HT1080 (cell line): Measurements from ENCODE around the gene DACT2. TPM values are rescaled to one million over a fixed set of nuclear protein-coding genes. Genes with fewer than 3 reads are reported as not detected.
"Not testable (repeated sequence)": the region's sequence is repeated elsewhere in the genome, so short reads cannot be mapped to it uniquely, and the experiment has no call there.

Source experiments
- DNase-seq: peaks from one replicate; pipeline ENCODE4 v3.0.0-alpha.2; 2015; ENCODE audit warnings: low read depth
- total RNA-seq: library from RNA; depleted of rRNA; stranded (reverse); fragments of >200 nt; shearing (Covaris generic); gene quantifications from 2 replicates; pipeline ENCODE4 v1.2.3, GENCODE V29; 2014

The DACT2 gene
- total RNA-seq, 1 experiment from 2014 or later, result not detected

GRCh38 chr6:168322966-168323365 is 3.4 kb upstream of the DACT2 start:
- DNase-seq, result no peak

GRCh38 chr6:168320634-168321033 is 1.1 kb upstream of the DACT2 start:
- no peak for DNase-seq

GRCh38 chr6:168318579-168319278 is 848 bp downstream of the DACT2 start:
- no peak for DNase-seq

GRCh38 chr6:168318090-168318489 is 1.5 kb downstream of the DACT2 start:
- no peak for DNase-seq

- no peak for DNase-seq
These were observed 4.0 kb downstream of the DACT2 start for GRCh38 chr6:168315596-168315995.

GRCh38 chr6:168314948-168315347 is 4.6 kb downstream of the DACT2 start:
- DNase-seq, result no peak

GRCh38 chr6:168314021-168314420 is 5.6 kb downstream of the DACT2 start:
- DNase-seq, result no peak

GRCh38 chr6:168313431-168314011 is 6.1 kb downstream of the DACT2 start:
- no peak for DNase-seq

- DNase-seq, result not testable (repeated sequence)
These were observed 7.5 kb downstream of the DACT2 start for GRCh38 chr6:168312125-168312507.

GRCh38 chr6:168311410-168312124 is 8.0 kb downstream of the DACT2 start:
- DNase-seq, result no peak

GRCh38 chr6:168310945-168311344 is 8.6 kb downstream of the DACT2 start:
- DNase-seq, result no peak

GRCh38 chr6:168310403-168310802 is 9.2 kb downstream of the DACT2 start:
- DNase-seq, result no peak

GRCh38 chr6:168309997-168310396 is 9.6 kb downstream of the DACT2 start:
- no peak for DNase-seq

- DNase-seq, result no peak
These were observed 10.4 kb downstream of the DACT2 start for GRCh38 chr6:168309183-168309582.

GRCh38 chr6:168308390-168309144 is 11.0 kb downstream of the DACT2 start:
- DNase-seq, result no peak

GRCh38 chr6:168307695-168308021 is 11.9 kb downstream of the DACT2 start:
- no peak for DNase-seq

- DNase-seq, result no peak
These were observed 12.4 kb downstream of the DACT2 start for GRCh38 chr6:168307015-168307694.

- DNase-seq, result no peak
These were observed 13.7 kb downstream of the DACT2 start for GRCh38 chr6:168305863-168306262.

GRCh38 chr6:168305096-168305749 is 14.4 kb downstream of the DACT2 start:
- no peak for DNase-seq

- no peak for DNase-seq
These were observed 14.9 kb downstream of the DACT2 start for GRCh38 chr6:168304752-168305015.
